PC-9 (cell line): ENCODE data around the gene NOLC1. TPM values are rescaled to one million over a fixed set of nuclear protein-coding genes. Genes with fewer than 3 reads are reported as not detected.
"Not testable (repeated sequence)": the region's sequence is repeated elsewhere in the genome, so short reads cannot be mapped to it uniquely, and the experiment has no call there.

Experiments
- BruUV-seq: library from RNA; stranded (reverse); fragments of 400-500 nt; replicated peaks from 2 replicates; lab custom pipeline; 2021; lab: Mats Ljungman, UMichigan
- CTCF ChIA-PET: fragments of 300-600 bp; sonication (Branson Sonifier 250); formaldehyde crosslinking; loops from one replicate; lab custom pipeline; 2022; ENCODE audit warnings: antibody characterized with exemption; lab: Charles Lee
- POLR2A ChIA-PET: fragments of 300-600 bp; sonication (Branson Sonifier 250); formaldehyde crosslinking; loops from one replicate; lab custom pipeline; 2022; ENCODE audit warnings: antibody characterized with exemption; ENCODE audit not compliant: unreplicated experiment; lab: Charles Lee
- DNase-seq, 2 experiments: peaks; one replicate each; pipeline versions ENCODE4 v3.0.0 to v3.0.0-alpha.2; 2015 to 2022; ENCODE audit warnings: mixed read lengths in 1 of 2
- H2AFZ ChIP-seq: fragments of 200-600 bp; sonication (generic); 2 replicates; pipeline ENCODE4 v1.8.1; 2017; ENCODE audit warnings: antibody characterized with exemption
- H3F3A ChIP-seq: fragments of 200-600 bp; sonication (generic); 2 replicates; pipeline ENCODE4 v1.8.1; 2017; ENCODE audit warnings: antibody characterized with exemption, mild to moderate bottlenecking, low read depth; ENCODE audit not compliant: insufficient read depth
- H3K27ac ChIP-seq: fragments of 200-600 bp; sonication (generic); 2 replicates; pipeline ENCODE4 v1.6.1; 2016; ENCODE audit warnings: mixed run types
- H3K27me3 ChIP-seq: fragments of 200-600 bp; sonication (generic); 2 replicates; pipeline ENCODE4 v1.6.1; 2016; ENCODE audit warnings: low read depth, mixed run types; ENCODE audit not compliant: insufficient read depth
- H3K36me3 ChIP-seq: fragments of 200-600 bp; sonication (generic); 2 replicates; pipeline ENCODE4 v1.6.1; 2016; ENCODE audit warnings: low read depth, mixed run types
- H3K4me1 ChIP-seq: fragments of 200-600 bp; sonication (generic); replicated peaks from 2 replicates; pipeline ENCODE4 v1.6.1; 2016; ENCODE audit warnings: mixed run types; ENCODE audit not compliant: insufficient read depth
- H3K4me2 ChIP-seq: fragments of 200-600 bp; sonication (generic); 2 replicates; pipeline ENCODE4 v1.6.1; 2017; ENCODE audit warnings: mixed run types
- H3K4me3 ChIP-seq: fragments of 200-600 bp; sonication (generic); 2 replicates; pipeline ENCODE4 v1.6.1; 2016; ENCODE audit warnings: mixed run types
- H3K79me2 ChIP-seq: fragments of 200-600 bp; sonication (generic); 2 replicates; pipeline ENCODE4 v1.6.1; 2017; ENCODE audit warnings: low read depth, mixed run types
- H3K9me2 ChIP-seq: fragments of 200-600 bp; sonication (generic); 2 replicates; pipeline ENCODE4 v1.8.1; 2017; ENCODE audit warnings: mild to moderate bottlenecking; ENCODE audit not compliant: insufficient read depth
- H3K9me3 ChIP-seq: fragments of 200-600 bp; sonication (generic); 2 replicates; pipeline ENCODE4 v1.8.1; 2016; ENCODE audit warnings: low read depth; ENCODE audit not compliant: insufficient read depth
- H4K20me1 ChIP-seq: fragments of 200-600 bp; sonication (generic); 2 replicates; pipeline ENCODE4 v1.8.1; 2017; ENCODE audit not compliant: insufficient read depth
- EZH2 ChIP-seq: fragments of 200-600 bp; sonication (generic); IDR thresholded peaks from 2 replicates; pipeline ENCODE4 v1.8.0; 2017; ENCODE audit warnings: antibody characterized with exemption, low read depth
- intact Hi-C: fragments of 100-400 bp; cut with micrococcal nuclease; formaldehyde crosslinking; loops from one replicate; pipeline ENCODE4 v1.10.0; 2022; ENCODE audit not compliant: unreplicated experiment
- total RNA-seq: library from RNA; stranded (reverse); gene quantifications from 2 replicates; pipeline ENCODE4 v1.2.3, GENCODE V29; 2021
- TF ChIP-seq, protein P1 (sequence below): fragments of 200-600 bp; sonication (generic); conservative IDR thresholded peaks from 2 replicates; pipeline ENCODE4 v1.6.1; 2017; ENCODE audit warnings: mixed run types, antibody characterized with exemption, mild to moderate bottlenecking, moderate library complexity

NOLC1 gene
- total RNA-seq, 1 experiment from 2014 or later: 59.5 TPM

- no peaks in the 10 kb centered on the region for H3K9me3 ChIP-seq
- DNase-seq: no peak
- no peak overlapping the region for H2AFZ ChIP-seq
- intact Hi-C loops: no loop called here
- no peaks in the 10 kb centered on the region for H3K27me3 ChIP-seq
- TF ChIP-seq, protein P1, sequence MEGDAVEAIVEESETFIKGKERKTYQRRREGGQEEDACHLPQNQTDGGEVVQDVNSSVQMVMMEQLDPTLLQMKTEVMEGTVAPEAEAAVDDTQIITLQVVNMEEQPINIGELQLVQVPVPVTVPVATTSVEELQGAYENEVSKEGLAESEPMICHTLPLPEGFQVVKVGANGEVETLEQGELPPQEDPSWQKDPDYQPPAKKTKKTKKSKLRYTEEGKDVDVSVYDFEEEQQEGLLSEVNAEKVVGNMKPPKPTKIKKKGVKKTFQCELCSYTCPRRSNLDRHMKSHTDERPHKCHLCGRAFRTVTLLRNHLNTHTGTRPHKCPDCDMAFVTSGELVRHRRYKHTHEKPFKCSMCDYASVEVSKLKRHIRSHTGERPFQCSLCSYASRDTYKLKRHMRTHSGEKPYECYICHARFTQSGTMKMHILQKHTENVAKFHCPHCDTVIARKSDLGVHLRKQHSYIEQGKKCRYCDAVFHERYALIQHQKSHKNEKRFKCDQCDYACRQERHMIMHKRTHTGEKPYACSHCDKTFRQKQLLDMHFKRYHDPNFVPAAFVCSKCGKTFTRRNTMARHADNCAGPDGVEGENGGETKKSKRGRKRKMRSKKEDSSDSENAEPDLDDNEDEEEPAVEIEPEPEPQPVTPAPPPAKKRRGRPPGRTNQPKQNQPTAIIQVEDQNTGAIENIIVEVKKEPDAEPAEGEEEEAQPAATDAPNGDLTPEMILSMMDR: no peak
- TF ChIP-seq EZH2: no peak
- H4K20me1 ChIP-seq: no peaks in the 10 kb centered on the region
- ChIA-PET POLR2A (interaction anchor here (0.6 kb wide), 1 partner anchor 265 kb away, joined by 4 read pairs; no protein-coding TSS in a partner anchor), CTCF (interaction anchor here (0.6 to 0.8 kb wide), 2 partner anchors 19 to 20 kb away, joined by 3 to 4 read pairs; no protein-coding TSS in a partner anchor)
- no peaks in the 10 kb centered on the region for H3K36me3 ChIP-seq
- no peaks in the 10 kb centered on the region for H3K9me2 ChIP-seq
- no peaks in the 10 kb centered on the region for H3K4me1 ChIP-seq
- no peak overlapping the region for H3K27ac ChIP-seq
- no peak overlapping the region for H3K4me2 ChIP-seq
- no TSS peak for BruUV-seq
- no peak overlapping the region for H3K4me3 ChIP-seq
- H3F3A ChIP-seq: no peaks in the 10 kb centered on the region
- no peaks in the 10 kb centered on the region for H3K79me2 ChIP-seq
Measured at GRCh38 chr10:102188298-102188940, 36.2 kb downstream of the NOLC1 start.

DNA sequence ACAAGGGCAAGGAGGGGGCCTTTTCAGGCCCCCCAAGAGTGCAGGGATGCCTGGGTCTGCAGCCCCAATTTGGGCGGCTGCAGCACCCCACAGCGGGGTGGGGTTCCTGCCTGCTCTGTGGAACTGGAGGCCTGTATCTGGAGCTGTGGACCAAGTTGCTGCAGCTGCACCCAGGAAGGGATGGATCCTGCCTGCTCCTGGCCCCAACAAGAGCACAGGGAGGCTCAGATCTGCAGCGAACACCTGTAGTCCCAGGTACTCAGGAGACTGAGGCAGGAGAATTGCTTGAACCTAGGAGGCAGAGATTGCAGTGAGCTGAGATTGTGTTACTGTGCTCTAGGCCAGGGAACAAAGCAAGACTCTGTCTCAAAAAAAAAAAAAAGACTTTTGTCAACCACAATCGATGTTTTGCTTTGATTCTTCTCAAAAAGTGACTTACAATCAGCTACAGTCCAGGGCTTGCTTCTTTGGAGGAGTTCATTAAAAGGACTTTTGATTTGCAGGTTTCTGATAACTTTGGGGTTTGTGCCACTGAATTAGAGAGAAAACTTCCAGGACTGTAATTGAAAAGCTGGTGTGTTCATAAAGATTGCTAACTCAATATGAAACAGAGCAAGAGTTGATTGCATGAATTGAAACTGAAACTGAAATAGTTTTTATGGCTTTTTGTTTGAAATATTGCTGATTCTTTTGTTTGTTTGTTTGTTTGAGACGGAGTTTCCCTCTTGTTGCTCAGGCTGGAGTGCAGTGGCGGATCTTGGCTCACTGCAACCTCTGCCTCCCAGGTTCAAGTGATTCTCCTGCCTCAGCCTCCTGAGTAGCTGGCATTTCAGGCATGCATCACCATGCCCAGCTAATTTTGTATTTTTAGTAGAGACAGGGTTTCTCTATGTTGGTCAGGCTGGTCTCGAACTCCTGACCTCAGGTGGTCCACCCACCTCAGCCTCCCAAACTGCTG lies 37.0 kb downstream of the NOLC1 start:
- H3K9me3 ChIP-seq, H3K9me2 ChIP-seq, H3K4me1 ChIP-seq, H4K20me1 ChIP-seq, H3K36me3 ChIP-seq, H3K27ac ChIP-seq, H3F3A ChIP-seq, H3K4me3 ChIP-seq, H3K79me2 ChIP-seq, H2AFZ ChIP-seq, intact Hi-C loops, DNase-seq, CTCF ChIA-PET, H3K27me3 ChIP-seq, BruUV-seq: not testable (repeated sequence)
- H3K4me2 ChIP-seq: 0 out of 2 replicates have a peak overlapping the region, but pooled peaks have one; percentile 18
- POLR2A ChIA-PET: interaction anchor here (0.6 kb wide), 1 partner anchor 264 kb away, joined by 4 read pairs; no protein-coding TSS in a partner anchor

DNA sequence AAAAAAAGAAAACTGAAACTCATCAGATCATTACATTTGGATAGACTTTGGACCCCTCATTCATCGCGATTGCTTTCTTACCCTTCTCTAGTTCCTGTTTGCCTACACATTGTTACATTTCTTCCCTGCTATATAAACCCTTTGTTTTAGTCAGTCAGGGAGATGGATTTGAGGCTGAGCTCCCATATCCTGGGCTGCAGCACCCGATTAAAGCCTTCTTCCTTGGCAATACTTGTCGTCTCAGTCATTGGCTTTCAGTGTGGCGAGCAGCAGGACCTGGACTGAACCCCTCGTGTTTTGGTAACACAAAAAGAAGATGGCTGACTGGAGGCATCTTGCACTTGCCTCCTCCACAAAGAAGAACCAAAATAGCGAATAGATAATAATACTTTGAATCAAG lies 39.8 kb downstream of the NOLC1 start:
- Histone ChIP-seq H3K36me3 (no peaks in the 10 kb centered on the region), H3K27me3 (no peaks in the 10 kb centered on the region), H4K20me1 (no peaks in the 10 kb centered on the region), H3K79me2 (no peaks in the 10 kb centered on the region), H3K9me2 (no peaks in the 10 kb centered on the region), H3K27ac (no peak overlapping the region), H3K9me3 (no peaks in the 10 kb centered on the region), H3F3A (no peaks in the 10 kb centered on the region), H3K4me2 (no peak overlapping the region), H3K4me3 (no peak overlapping the region), H2AFZ (no peak overlapping the region), H3K4me1 (no peaks in the 10 kb centered on the region)
- ChIA-PET CTCF (interaction anchor here (0.7 kb wide), 1 partner anchor 342 kb away, joined by 6 read pairs; no protein-coding TSS in a partner anchor), POLR2A (no interaction called here)
- TF ChIP-seq, protein P1: no peak
- intact Hi-C loops: no loop called here
- DNase-seq: no peak
- no TSS peak for BruUV-seq
